A549 (cell line): ENCODE measurements around the gene LBH. TPM values are rescaled to one million over a fixed set of nuclear protein-coding genes. Genes with fewer than 3 reads are reported as not detected.

Experiments used
- ATAC-seq, 2 experiments: fragments of 200-7000 bp in 1 of 2; fragments of >200 bp in 1 of 2; cut with Nextera tagmentation in 1 of 2; cut with Tn5 transposase in 1 of 2; 3 replicates each; pipeline versions ENCODE4 v1.8.0 to v1.9.1; 2018 to 2020; ENCODE audit warnings: mild to moderate bottlenecking in 1 of 2, moderate library complexity in 1 of 2
- CTCF ChIA-PET: fragments of 300-600 bp; sonication (Branson Sonifier 250); formaldehyde crosslinking; extraction: SDS; loops from one replicate; lab custom pipeline; 2021; ENCODE audit warnings: antibody characterized with exemption, inconsistent platforms; lab: Yijun Ruan, JAX
- POLR2A ChIA-PET: fragments of 350-600 bp; formaldehyde crosslinking; extraction: SDS; loops from one replicate; lab custom pipeline; 2021; ENCODE audit warnings: antibody characterized with exemption, inconsistent platforms; lab: Yijun Ruan, JAX
- DNase-seq, 2 experiments: peaks; one replicate each; pipeline versions ENCODE4 v3.0.0 to v3.0.0-alpha.2; 2011 to 2016; ENCODE audit warnings: low read depth in 1 of 2, low spot score in 1 of 2
- FAIRE-seq: peaks from 2 replicates; lab custom pipeline; 2011; peaks lifted over from hg19 to GRCh38; lab: Jason Lieb, UNC
- H3K27ac ChIP-seq, 2 experiments: fragments of >200 bp; sonication (Bioruptor Twin); formaldehyde crosslinking; 3 replicates each; pipeline ENCODE4 v1.5.1; 2016 to 2017
- H3K4me1 ChIP-seq: fragments of >200 bp; sonication (Bioruptor Twin); formaldehyde crosslinking; 3 replicates; pipeline ENCODE4 v1.6.1; 2016
- H3K4me2 ChIP-seq: fragments of >200 bp; sonication (Bioruptor Twin); formaldehyde crosslinking; 3 replicates; pipeline ENCODE4 v1.6.1; 2016
- H3K4me3 ChIP-seq: fragments of >200 bp; sonication (Bioruptor Twin); formaldehyde crosslinking; 3 replicates; pipeline ENCODE4 v1.5.1; 2016
- H3K9me3 ChIP-seq: fragments of >200 bp; sonication (Bioruptor Twin); formaldehyde crosslinking; 3 replicates; pipeline ENCODE4 v1.6.1; 2016
- BCL3 ChIP-seq: fragments of >200 bp; sonication (Bioruptor Twin); formaldehyde crosslinking; IDR thresholded peaks from 3 replicates; pipeline ENCODE4 v1.6.1; 2016
- CBX2 ChIP-seq: fragments of 200-600 bp; sonication (generic); IDR thresholded peaks from 2 replicates; pipeline ENCODE4 v1.6.1; 2016; ENCODE audit warnings: low read depth, mild to moderate bottlenecking, borderline replicate concordance
- CEBPB ChIP-seq, 2 experiments: fragments of >200 bp in 1 of 2; sonication (Bioruptor Twin) in 1 of 2; formaldehyde crosslinking in 1 of 2; IDR thresholded peaks; 2 replicates each; pipeline ENCODE4 v1.6.1; 2012 to 2016
- CHD2 ChIP-seq: fragments of 150-350 bp; IDR thresholded peaks from 2 replicates; pipeline ENCODE4 v1.6.1; 2014; ENCODE audit warnings: low read length; ENCODE audit not compliant: partially characterized antibody
- ELK1 ChIP-seq: fragments of 150-350 bp; IDR thresholded peaks from 2 replicates; pipeline ENCODE4 v1.6.1; 2014; ENCODE audit warnings: low read depth, mild to moderate bottlenecking, low read length
- EP300 ChIP-seq, 2 experiments: fragments of >200 bp; sonication (Bioruptor Twin); formaldehyde crosslinking; IDR thresholded peaks; 2 replicates in 1 of 2; 3 replicates in 1 of 2; pipeline ENCODE4 v1.6.1; 2016 to 2017
- ESRRA ChIP-seq: fragments of 150-350 bp; IDR thresholded peaks from 2 replicates; pipeline ENCODE4 v1.6.1; 2014; ENCODE audit warnings: mild to moderate bottlenecking, low read length, borderline replicate concordance
- FOSL2 ChIP-seq, 2 experiments: fragments of 450-650 bp in 1 of 2; fragments of >200 bp in 1 of 2; sonication (Bioruptor Twin) in 1 of 2; formaldehyde crosslinking; IDR thresholded peaks; 2 replicates each; pipeline versions ENCODE4 v1.5.0 to v1.6.1; 2016 to 2020; ENCODE audit warnings: mild to moderate bottlenecking in 1 of 2, moderate library complexity in 1 of 2
- GATA3 ChIP-seq: IDR thresholded peaks from 2 replicates; pipeline ENCODE4 v1.6.1; 2012; ENCODE audit warnings: borderline replicate concordance
- HOXA7 ChIP-seq: fragments of 250-450 bp; sonication (Bioruptor Pico); IDR thresholded peaks from 2 replicates; pipeline ENCODE4 v1.5.0; 2020; ENCODE audit warnings: mild to moderate bottlenecking, moderate library complexity
- HOXB13 ChIP-seq: fragments of 250-450 bp; sonication (Bioruptor Pico); IDR thresholded peaks from 2 replicates; pipeline ENCODE4 v1.5.0; 2020; ENCODE audit warnings: low read depth, mild to moderate bottlenecking, moderate library complexity
- JUN ChIP-seq, 2 experiments: fragments of >200 bp; sonication (Bioruptor Twin); formaldehyde crosslinking; IDR thresholded peaks; 2 replicates in 1 of 2; 3 replicates in 1 of 2; pipeline ENCODE4 v1.6.1; 2016 to 2017
- JUNB ChIP-seq: fragments of >200 bp; sonication (Bioruptor Twin); formaldehyde crosslinking; IDR thresholded peaks from 2 replicates; pipeline ENCODE4 v1.6.1; 2016
- KDM1A ChIP-seq: fragments of 200-600 bp; sonication (generic); IDR thresholded peaks from 2 replicates; pipeline ENCODE4 v1.6.1; 2016; ENCODE audit warnings: low read depth, mild to moderate bottlenecking
- KDM5A ChIP-seq: fragments of 200-600 bp; sonication (generic); IDR thresholded peaks from 2 replicates; pipeline ENCODE4 v1.6.1; 2016; ENCODE audit warnings: antibody characterized with exemption, mild to moderate bottlenecking
- MYC ChIP-seq: IDR thresholded peaks from 2 replicates; pipeline ENCODE4 v1.6.1; 2012; ENCODE audit warnings: mild to moderate bottlenecking, inconsistent platforms, low read length, improper control_type of control experiment, borderline replicate concordance
- NR3C1 ChIP-seq: fragments of >200 bp; sonication (Bioruptor Twin); formaldehyde crosslinking; IDR thresholded peaks from 3 replicates; pipeline ENCODE4 v1.6.1; 2017
- PBX3 ChIP-seq: IDR thresholded peaks from 2 replicates; pipeline ENCODE4 v1.6.1; 2012
- PHF8 ChIP-seq: fragments of 200-600 bp; sonication (generic); IDR thresholded peaks from 2 replicates; pipeline ENCODE4 v1.6.1; 2016; ENCODE audit warnings: low read depth, mild to moderate bottlenecking, antibody characterized with exemption, moderate library complexity, borderline replicate concordance
- POLR2A ChIP-seq: IDR thresholded peaks from 2 replicates; pipeline ENCODE4 v1.6.1; 2012; ENCODE audit warnings: mild to moderate bottlenecking, low read length
- RARB ChIP-seq: fragments of 250-450 bp; sonication (Bioruptor Pico); IDR thresholded peaks from 2 replicates; pipeline ENCODE4 v1.8.0; 2021; ENCODE audit warnings: mild to moderate bottlenecking, moderate library complexity
- SREBF2 ChIP-seq: fragments of 450-650 bp; IDR thresholded peaks from 2 replicates; pipeline ENCODE4 v1.6.1; 2014; ENCODE audit warnings: mild to moderate bottlenecking, moderate library complexity
- TFCP2L1 ChIP-seq: fragments of 250-450 bp; sonication (Bioruptor Pico); IDR thresholded peaks from 2 replicates; pipeline ENCODE4 v1.5.0; 2021; ENCODE audit warnings: mild to moderate bottlenecking
- ZC3H11A ChIP-seq: fragments of 450-650 bp; IDR thresholded peaks from 2 replicates; pipeline ENCODE4 v1.6.1; 2014; ENCODE audit warnings: antibody characterized with exemption, mild to moderate bottlenecking
- ZFP36 ChIP-seq: fragments of 450-650 bp; IDR thresholded peaks from 2 replicates; pipeline ENCODE4 v1.6.1; 2014; ENCODE audit warnings: borderline replicate concordance; ENCODE audit not compliant: partially characterized antibody
- ZNF302 ChIP-seq: fragments of 250-450 bp; sonication (Bioruptor Pico); IDR thresholded peaks from 2 replicates; pipeline ENCODE4 v1.9.0; 2021; ENCODE audit warnings: inconsistent platforms, mild to moderate bottlenecking, moderate library complexity
- ZSCAN20 ChIP-seq: fragments of 250-450 bp; sonication (Bioruptor Pico); IDR thresholded peaks from 2 replicates; pipeline ENCODE4 v1.8.0; 2022; ENCODE audit warnings: mild to moderate bottlenecking, moderate library complexity
- WGBS: methylation state at CpG from one replicate; pipeline ENCODE4 v1.1.6; 2017; ENCODE audit errors: missing lambda C conversion rate; 5-methylcytosine and 5-hydroxymethylcytosine counted together
- polyA plus RNA-seq, 4 experiments: library from polyadenylated mRNA; depleted of rRNA in 3 of 4; stranded (reverse); fragments of >200 nt; fragmentation: RNase III in 1 of 4; extraction: RNeasy Plus Mini Kit Qiagen cat#74134 plus additional on column Dnase treatment in 1 of 4; gene quantifications; 2 replicates in 3 of 4; 3 replicates in 1 of 4; pipeline ENCODE4 v1.2.3, GENCODE V29; 2011 to 2017

LBH gene
- polyA plus RNA-seq, 2 of the 4 experiments (the other 2 are of a cell fraction), result 163 to 216 TPM

- Histone ChIP-seq H3K4me3 (no peak overlapping the region), H3K4me1 (no peaks in the 10 kb centered on the region; the same call in 2 of the 3 replicates), H3K4me2 (no peak overlapping the region), H3K9me3 (no peaks in the 10 kb centered on the region), H3K27ac (no peak overlapping the region)
- ChIA-PET POLR2A (no interaction called here), CTCF (interaction anchor here (1.0 to 5.6 kb wide), 11 partner anchors 8 to 496 kb away, joined by 3 to 39 read pairs (median 5); partner anchors contain the start of gene LBH)
- TF ChIP-seq ELK1, result no peak
- FAIRE-seq (no peak), ATAC-seq (no peak), DNase-seq (no peak)
These were observed 15.2 kb upstream of the LBH start for GRCh38 chr2:30216157-30216556.

GRCh38 chr2:30217644-30218337 is 13.5 kb upstream of the LBH start:
- Histone ChIP-seq H3K4me3 (no peak overlapping the region), H3K4me1 (no peaks in the 10 kb centered on the region; the same call in 2 of the 3 replicates), H3K9me3 (no peaks in the 10 kb centered on the region)
- FAIRE-seq, result no peak
- ChIA-PET POLR2A (interaction anchor here (1.1 kb wide), 1 partner anchor 13 kb away, joined by 3 read pairs; no protein-coding TSS in a partner anchor), CTCF (interaction anchor here (1.2 to 5.6 kb wide), 13 partner anchors 9 to 494 kb away, joined by 3 to 39 read pairs (median 5); partner anchors contain the start of gene LBH)
- ATAC-seq, result no peak
- no peak for DNase-seq
- 66% methylated on average over 11 of the region's 11 CpGs for WGBS
- no peak for TF ChIP-seq JUN (IDR thresholded peaks at IDR 0.05)
- TF ChIP-seq SREBF2, result no peak
- TF ChIP-seq CEBPB (IDR thresholded peaks at IDR 0.05), result no peak
- TF ChIP-seq HOXA7 (CRISPR knock-in tag), result no peak
- no peak for TF ChIP-seq HOXB13 (CRISPR knock-in tag)
- TF ChIP-seq GATA3, result no peak
- no peak for TF ChIP-seq NR3C1
- no peak for TF ChIP-seq PHF8
- no peak for TF ChIP-seq KDM5A
- no peak for TF ChIP-seq ZSCAN20 (CRISPR knock-in tag)
- TF ChIP-seq POLR2A, result no peak
- TF ChIP-seq FOSL2 (IDR thresholded peaks at IDR 0.05), result no peak
- TF ChIP-seq FOSL2 (CRISPR knock-in tag; IDR thresholded peaks at IDR 0.05), result no peak
- TF ChIP-seq ESRRA, result no peak
- no peak for TF ChIP-seq KDM1A
- no peak for TF ChIP-seq RARB
- no peak for TF ChIP-seq ZNF302 (CRISPR knock-in tag)
- TF ChIP-seq CBX2, result no peak
- TF ChIP-seq, all 56 proteins: peak for 0
- Histone ChIP-seq H3K27ac (no peak overlapping the region), H3K4me2 (no peak overlapping the region)

GRCh38 chr2:30218338-30218713 is 13.0 kb upstream of the LBH start:
- FAIRE-seq, result no peak
- Histone ChIP-seq H3K4me1 (no peaks in the 10 kb centered on the region; the same call in 2 of the 3 replicates), H3K4me2 (no peak overlapping the region), H3K9me3 (no peaks in the 10 kb centered on the region), H3K4me3 (no peak overlapping the region), H3K27ac (no peak overlapping the region)
- WGBS, result 84% methylated on average over 6 of the region's 6 CpGs
- ChIA-PET POLR2A (interaction anchor here (1.1 kb wide), 1 partner anchor 13 kb away, joined by 3 read pairs; no protein-coding TSS in a partner anchor), CTCF (interaction anchor here (0.6 to 5.6 kb wide), 10 partner anchors 10 to 1932 kb away, joined by 3 to 39 read pairs (median 6); no protein-coding TSS in a partner anchor)
- no peak for TF ChIP-seq MYC
- TF ChIP-seq FOSL2 (IDR thresholded peaks at IDR 0.05), result no peak
- TF ChIP-seq FOSL2 (CRISPR knock-in tag; IDR thresholded peaks at IDR 0.05), result no peak
- TF ChIP-seq EP300 (IDR thresholded peaks at IDR 0.05), result no peak
- TF ChIP-seq ZC3H11A, result no peak
- no peak for TF ChIP-seq ZFP36
- TF ChIP-seq ZSCAN20 (CRISPR knock-in tag), result no peak
- no peak for TF ChIP-seq JUNB
- TF ChIP-seq CHD2, result no peak
- TF ChIP-seq ELK1, result no peak
- TF ChIP-seq BCL3, result no peak
- no peak for TF ChIP-seq TFCP2L1 (CRISPR knock-in tag)
- no peak for TF ChIP-seq KDM5A
- TF ChIP-seq PBX3, result no peak
- TF ChIP-seq ZNF302 (CRISPR knock-in tag), result no peak
- no peak for DNase-seq
- no peak for ATAC-seq
